ENCODE measurements around the gene PTPN3.

PTPN3 gene

GRCh38 chr9:109487247-109487646, 10.9 kb downstream of the PTPN3 start:
- DNase-seq (ENCODE audit: insufficient read length) (no peak), FAIRE-seq (no peak)
- TF ChIP-seq TAF1 (IDR thresholded peaks at IDR 0.05; ENCODE audit: borderline replicate concordance, low read depth, low read length) (no peak), POLR2AphosphoS5 (IDR thresholded peaks at IDR 0.05; ENCODE audit: low read depth, low read length) (no peak), POLR2A (IDR thresholded peaks at IDR 0.05; ENCODE audit: low read depth, low read length) (no peak)

GRCh38 chr9:109483744-109484429, 14.2 kb downstream of the PTPN3 start:
- DNase-seq (ENCODE audit: insufficient read length) (no peak), FAIRE-seq (no peak)
- TF ChIP-seq TAF1 (IDR thresholded peaks at IDR 0.05; ENCODE audit: borderline replicate concordance, low read depth, low read length), result no peak
- TF ChIP-seq POLR2A (IDR thresholded peaks at IDR 0.05; ENCODE audit: low read depth, low read length), result no peak
- no peak for TF ChIP-seq POLR2AphosphoS5 (IDR thresholded peaks at IDR 0.05; ENCODE audit: low read depth, low read length)

DNA sequence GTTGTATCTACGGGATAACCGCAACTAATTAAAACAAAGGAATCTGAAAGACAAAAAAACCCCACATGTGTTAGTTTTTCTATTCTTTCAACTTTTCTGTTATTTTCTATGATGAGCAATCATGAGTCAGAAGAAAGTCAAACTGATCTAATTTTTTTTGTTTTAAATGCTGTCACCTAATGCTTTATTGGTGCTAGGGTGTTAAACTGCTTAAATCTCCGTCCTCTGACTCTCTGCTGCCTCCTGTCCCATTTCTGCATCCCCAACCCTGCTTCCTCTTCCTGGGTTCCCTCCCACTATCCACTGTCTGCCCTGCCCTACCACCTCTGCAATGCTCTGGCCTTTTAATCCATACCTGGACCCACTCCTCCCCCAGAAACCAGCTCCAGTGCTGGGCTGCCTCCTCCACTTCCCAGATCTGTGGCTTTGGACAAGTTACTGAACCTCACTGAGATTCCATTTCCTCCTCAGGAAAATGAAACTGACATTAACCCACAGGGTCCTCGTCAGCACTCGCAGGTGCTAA, 15.7 kb downstream of the PTPN3 start:
- no peak for TF ChIP-seq POLR2AphosphoS5 (IDR thresholded peaks at IDR 0.05; ENCODE audit: low read depth, low read length)
- TF ChIP-seq TAF1 (IDR thresholded peaks at IDR 0.05; ENCODE audit: borderline replicate concordance, low read depth, low read length), result no peak
- no peak for TF ChIP-seq POLR2A (IDR thresholded peaks at IDR 0.05; ENCODE audit: low read depth, low read length)
- FAIRE-seq, result no peak
- DNase-seq (ENCODE audit: insufficient read length), result no peak

GRCh38 chr9:109481856-109482255, 16.3 kb downstream of the PTPN3 start:
- no peak for FAIRE-seq
- no peak for DNase-seq (ENCODE audit: insufficient read length)
- TF ChIP-seq TAF1 (IDR thresholded peaks at IDR 0.05; ENCODE audit: borderline replicate concordance, low read depth, low read length), result no peak
- TF ChIP-seq POLR2AphosphoS5 (IDR thresholded peaks at IDR 0.05; ENCODE audit: low read depth, low read length), result no peak
- TF ChIP-seq POLR2A (IDR thresholded peaks at IDR 0.05; ENCODE audit: low read depth, low read length), result no peak

- no peak for TF ChIP-seq POLR2AphosphoS5 (IDR thresholded peaks at IDR 0.05; ENCODE audit: low read depth, low read length)
- no peak for TF ChIP-seq POLR2A (IDR thresholded peaks at IDR 0.05; ENCODE audit: low read depth, low read length)
- TF ChIP-seq TAF1 (IDR thresholded peaks at IDR 0.05; ENCODE audit: borderline replicate concordance, low read depth, low read length), result no peak
- no peak for DNase-seq (ENCODE audit: insufficient read length)
- FAIRE-seq, result no peak
These were observed 18.3 kb downstream of the PTPN3 start for GRCh38 chr9:109479822-109480221.

GRCh38 chr9:109478665-109479380, 19.3 kb downstream of the PTPN3 start:
- no peak for FAIRE-seq
- DNase-seq (ENCODE audit: insufficient read length), result no peak
- TF ChIP-seq POLR2A (IDR thresholded peaks at IDR 0.05; ENCODE audit: low read depth, low read length) (no peak), POLR2AphosphoS5 (IDR thresholded peaks at IDR 0.05; ENCODE audit: low read depth, low read length) (no peak), TAF1 (IDR thresholded peaks at IDR 0.05; ENCODE audit: borderline replicate concordance, low read depth, low read length) (no peak)

DNA sequence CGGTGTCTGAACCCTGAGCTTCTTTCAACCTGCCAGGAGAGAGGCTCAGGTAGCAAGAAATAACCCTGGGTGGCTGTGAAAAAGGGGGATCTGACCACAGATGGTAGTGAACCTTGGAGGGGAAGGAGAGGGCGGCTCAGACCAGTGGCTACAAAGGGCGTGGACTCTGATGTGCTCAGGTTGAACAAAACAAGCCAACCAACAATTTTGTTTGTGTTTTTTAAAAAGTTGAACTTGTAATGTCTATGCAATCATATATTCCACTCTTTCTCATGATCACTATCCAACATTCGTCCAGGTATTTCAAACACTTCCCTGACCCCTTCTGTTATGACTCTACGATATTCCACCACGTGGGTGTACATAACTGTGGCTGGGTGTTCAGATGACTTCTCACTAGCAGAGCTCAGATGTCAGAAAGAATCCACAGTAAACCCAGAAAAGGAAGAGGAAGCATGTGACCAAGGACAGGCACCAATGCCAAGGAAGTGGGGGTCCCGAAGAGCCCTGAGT, 20.0 kb downstream of the PTPN3 start:
- TF ChIP-seq POLR2AphosphoS5 (IDR thresholded peaks at IDR 0.05; ENCODE audit: low read depth, low read length) (no peak), POLR2A (IDR thresholded peaks at IDR 0.05; ENCODE audit: low read depth, low read length) (no peak), TAF1 (IDR thresholded peaks at IDR 0.05; ENCODE audit: borderline replicate concordance, low read depth, low read length) (no peak)
- no peak for FAIRE-seq
- DNase-seq (ENCODE audit: insufficient read length), result no peak

GRCh38 chr9:109477258-109478050, 20.7 kb downstream of the PTPN3 start:
- TF ChIP-seq TAF1 (IDR thresholded peaks at IDR 0.05; ENCODE audit: borderline replicate concordance, low read depth, low read length) (no peak), POLR2AphosphoS5 (IDR thresholded peaks at IDR 0.05; ENCODE audit: low read depth, low read length) (no peak), POLR2A (IDR thresholded peaks at IDR 0.05; ENCODE audit: low read depth, low read length) (no peak)
- DNase-seq (ENCODE audit: insufficient read length) (no peak), FAIRE-seq (no peak)

GRCh38 chr9:109476642-109477257, 21.4 kb downstream of the PTPN3 start:
- DNase-seq (ENCODE audit: insufficient read length) (no peak), FAIRE-seq (no peak)
- TF ChIP-seq POLR2AphosphoS5 (IDR thresholded peaks at IDR 0.05; ENCODE audit: low read depth, low read length), result no peak
- TF ChIP-seq TAF1 (IDR thresholded peaks at IDR 0.05; ENCODE audit: borderline replicate concordance, low read depth, low read length), result no peak
- no peak for TF ChIP-seq POLR2A (IDR thresholded peaks at IDR 0.05; ENCODE audit: low read depth, low read length)

DNA sequence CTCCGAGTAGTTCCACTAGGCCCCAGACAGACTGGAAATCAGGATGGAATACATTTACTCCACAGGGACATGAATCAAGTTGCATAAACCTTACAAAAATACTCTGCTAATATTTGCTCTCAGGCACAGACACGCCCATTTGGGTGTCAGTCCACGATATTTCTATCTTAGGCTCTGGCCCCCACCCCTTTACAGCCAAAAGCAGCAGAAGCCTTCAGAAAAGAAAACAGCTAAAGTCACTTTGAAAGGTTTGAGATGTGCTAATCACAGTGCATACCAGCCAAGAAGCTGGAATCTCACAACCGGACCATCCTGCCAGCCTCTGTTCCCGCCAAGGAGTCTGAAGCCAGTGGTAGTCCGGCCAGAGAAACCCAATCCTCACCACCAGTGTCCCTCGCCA, 22.6 kb downstream of the PTPN3 start:
- FAIRE-seq (no peak), DNase-seq (ENCODE audit: insufficient read length) (no peak)
- no peak for TF ChIP-seq POLR2AphosphoS5 (IDR thresholded peaks at IDR 0.05; ENCODE audit: low read depth, low read length)

DNA sequence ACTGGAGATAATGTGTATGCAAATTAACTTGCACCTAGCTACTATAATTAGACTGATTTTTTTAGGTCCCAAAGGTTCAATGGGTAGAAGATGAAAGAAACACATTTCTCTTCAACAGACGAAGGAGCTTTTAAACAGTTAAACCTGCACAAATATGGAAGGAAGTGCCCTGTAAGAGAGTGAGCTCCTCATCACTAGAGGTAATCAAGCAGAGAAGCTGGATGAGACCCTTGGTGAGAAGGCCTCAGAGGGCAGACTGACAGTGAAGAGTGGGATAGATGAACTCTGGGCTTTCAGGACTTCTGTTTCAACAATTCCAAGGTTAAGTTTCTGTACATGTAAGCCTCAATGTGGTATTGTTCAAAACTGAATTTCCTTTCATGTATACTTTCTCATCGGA, 23.2 kb downstream of the PTPN3 start:
- no peak for FAIRE-seq
- DNase-seq (ENCODE audit: insufficient read length), result no peak
- TF ChIP-seq TAF1 (IDR thresholded peaks at IDR 0.05; ENCODE audit: borderline replicate concordance, low read depth, low read length) (no peak), POLR2AphosphoS5 (IDR thresholded peaks at IDR 0.05; ENCODE audit: low read depth, low read length) (no peak), POLR2A (IDR thresholded peaks at IDR 0.05; ENCODE audit: low read depth, low read length) (no peak)

Data from GM12892 (cell line).